Fibroblast of skin of back (primary cell): ENCODE data around the gene ACAA1.
"Not testable (repeated sequence)": the region's sequence is repeated elsewhere in the genome, so short reads cannot be mapped to it uniquely, and the experiment has no call there.

ENCODE experiments used
- DNase-seq: peaks from one replicate; pipeline ENCODE4 v3.0.0-alpha.2; 2013

ACAA1 gene

DNA sequence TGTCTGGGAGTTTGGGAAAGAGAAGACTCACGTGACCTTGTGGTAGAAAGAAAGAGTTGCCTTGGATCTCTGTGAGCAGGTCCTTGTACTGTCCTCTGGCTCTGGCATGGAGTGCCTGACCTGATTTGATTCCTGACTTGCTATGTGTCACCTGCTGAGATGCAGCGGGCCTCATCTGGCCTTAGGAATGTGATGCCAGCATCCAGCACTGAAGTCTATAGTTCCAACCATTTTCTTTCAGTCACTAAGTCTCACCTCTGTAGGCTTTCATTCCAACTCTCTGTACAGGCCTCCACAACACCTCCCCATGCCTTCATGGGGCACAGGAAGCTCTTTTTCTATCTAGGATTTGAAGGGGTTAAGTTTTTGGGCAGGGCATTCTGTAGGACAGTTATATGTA, 16.3 kb upstream of the ACAA1 start:
- no peak for DNase-seq

DNA sequence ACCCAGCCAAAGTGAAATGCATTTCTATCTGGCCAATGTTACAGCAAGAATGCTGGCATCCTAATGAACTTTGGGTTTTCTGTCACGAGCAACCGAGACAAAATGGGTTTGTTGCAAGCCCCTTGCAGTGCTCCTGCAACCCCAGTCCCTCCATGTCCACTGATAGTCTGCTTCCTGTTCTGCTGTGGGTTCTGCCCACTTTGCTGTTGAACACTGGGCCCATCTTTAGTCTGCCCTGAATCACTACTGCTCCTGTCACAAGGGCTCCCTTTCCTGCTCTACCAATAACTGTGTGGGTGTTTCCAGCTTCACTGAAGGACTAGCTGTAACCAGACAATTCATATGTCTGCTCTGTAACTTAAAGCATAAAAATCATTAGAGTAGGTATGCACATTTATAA, 15.7 kb upstream of the ACAA1 start:
- DNase-seq: no peak

DNA sequence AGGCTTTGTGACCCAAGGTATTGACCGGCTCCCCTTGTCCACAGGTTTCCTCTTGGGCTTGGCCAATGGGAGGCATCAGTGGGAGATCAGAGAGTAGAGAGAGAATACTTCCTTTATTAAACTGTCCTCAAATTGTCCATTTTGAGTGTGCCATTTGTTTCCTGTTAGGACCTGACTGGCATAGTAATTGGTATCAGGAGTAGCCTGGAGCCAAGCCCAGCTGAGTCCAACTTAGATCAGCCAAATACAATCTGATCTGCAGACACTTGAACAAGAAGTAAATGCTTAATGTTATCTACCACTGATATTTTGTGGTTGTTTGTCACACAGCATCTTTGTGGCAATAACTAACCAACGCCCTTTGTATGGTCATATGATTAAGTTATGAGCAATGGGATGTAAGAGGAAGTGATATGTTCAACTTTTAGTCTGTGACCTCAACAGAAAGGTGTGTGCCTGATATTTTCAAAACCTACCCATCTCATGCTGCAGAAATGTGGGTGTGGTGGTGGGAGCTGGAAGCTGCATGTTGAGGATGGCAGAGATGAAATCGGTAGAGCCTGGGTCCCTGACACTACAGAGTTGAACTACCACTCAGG, 14.8 kb upstream of the ACAA1 start:
- DNase-seq: peak; percentile 38

DNA sequence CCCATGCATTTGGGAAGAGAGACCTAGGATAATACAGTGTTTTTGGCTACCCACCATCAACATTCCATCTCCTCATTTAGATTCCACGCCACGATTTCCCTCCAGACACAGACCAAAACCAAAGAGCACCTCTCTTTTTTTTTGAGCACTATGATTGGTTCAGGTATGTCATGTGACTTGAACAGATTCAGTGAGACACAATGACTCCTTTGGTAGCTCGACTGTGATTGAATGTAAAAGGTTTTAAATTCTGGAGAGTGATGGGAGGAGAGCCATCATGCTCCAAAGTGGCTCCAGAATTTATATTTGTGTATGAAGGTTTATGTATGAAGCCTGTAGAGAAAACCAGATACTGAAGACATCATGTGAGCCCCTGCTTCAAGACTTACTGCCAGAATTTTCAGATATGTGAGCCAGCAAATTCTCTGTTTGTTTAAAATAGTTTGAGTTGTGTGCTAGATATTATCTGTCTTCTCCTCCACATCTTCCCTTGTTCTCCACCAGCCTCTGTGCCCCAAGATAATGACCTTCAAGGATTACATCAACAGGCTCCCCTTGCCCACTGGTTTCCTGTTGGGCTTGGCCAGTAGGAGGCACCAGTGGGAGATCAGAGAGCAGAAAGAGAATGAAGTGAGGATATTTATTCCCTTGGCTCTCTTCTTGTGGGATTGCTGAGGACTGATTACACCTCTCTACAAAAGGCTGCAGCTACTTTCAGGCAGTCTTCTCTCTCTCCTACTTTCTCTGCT, 14.0 kb upstream of the ACAA1 start:
- no peak for DNase-seq

DNA sequence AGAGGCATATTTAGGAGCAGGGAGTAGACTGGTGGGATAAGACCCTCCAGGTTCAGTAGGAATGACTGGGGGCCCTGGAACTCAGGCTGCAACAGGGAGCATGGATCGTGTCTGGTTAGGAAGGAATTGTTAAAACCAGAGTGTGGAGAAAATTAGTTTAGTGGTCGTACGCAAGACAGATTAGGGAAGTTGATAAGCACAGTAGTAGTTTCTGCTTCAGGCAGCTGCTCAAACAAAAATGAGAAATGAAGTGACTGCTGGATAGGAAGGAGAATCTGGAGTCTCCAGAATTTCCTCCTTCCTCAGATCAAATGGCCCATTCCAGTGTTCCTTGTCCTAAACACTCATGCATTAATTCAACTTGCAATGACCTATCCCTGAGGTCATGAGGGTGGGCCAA, 12.8 kb upstream of the ACAA1 start:
- no peak for DNase-seq

DNA sequence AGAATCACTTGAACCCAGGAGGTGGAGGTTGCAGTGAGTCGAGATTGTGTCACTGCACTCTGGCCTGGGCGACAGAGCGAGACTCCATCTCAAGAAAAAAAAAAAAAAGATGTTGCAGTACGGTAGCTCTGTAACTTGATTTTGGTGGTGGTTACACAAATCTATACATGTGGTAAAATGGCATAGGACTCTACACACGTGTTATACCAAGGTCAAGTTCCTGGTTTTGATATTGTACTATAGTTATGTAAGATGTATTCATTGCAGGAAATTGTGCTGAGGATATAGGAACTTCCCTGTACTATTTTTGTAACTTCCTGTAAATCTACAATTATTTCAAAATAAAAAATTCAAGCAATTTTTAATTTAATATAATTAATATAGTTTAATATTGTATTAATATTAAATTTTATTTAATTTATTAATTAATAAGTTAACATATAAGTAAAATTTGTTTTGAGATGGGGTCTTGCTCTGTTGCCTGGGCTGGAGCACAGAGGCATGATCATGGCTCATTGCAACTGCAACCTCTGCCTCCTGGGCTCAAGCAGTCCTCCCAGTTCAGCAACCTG, 11.5 kb upstream of the ACAA1 start:
- no peak for DNase-seq

DNA sequence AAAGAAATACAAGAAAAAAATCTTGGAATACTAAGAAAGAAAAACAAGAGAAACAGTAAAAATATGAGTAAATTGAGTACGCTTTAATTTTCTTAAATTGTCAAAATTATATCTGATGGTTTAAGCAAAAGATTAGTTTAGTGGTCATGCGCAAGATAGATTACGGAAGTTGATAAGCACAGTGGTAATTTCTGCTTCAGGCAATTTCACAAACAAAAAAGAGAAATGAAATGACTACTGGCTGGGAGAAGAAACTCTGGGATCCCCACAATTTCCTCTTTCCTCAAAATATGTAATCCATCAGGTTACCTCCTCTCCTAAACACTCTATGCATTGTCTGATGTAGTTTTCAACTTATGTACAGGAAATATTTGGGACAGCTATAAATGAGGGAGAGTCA, 10.5 kb upstream of the ACAA1 start:
- no peak for DNase-seq

DNA sequence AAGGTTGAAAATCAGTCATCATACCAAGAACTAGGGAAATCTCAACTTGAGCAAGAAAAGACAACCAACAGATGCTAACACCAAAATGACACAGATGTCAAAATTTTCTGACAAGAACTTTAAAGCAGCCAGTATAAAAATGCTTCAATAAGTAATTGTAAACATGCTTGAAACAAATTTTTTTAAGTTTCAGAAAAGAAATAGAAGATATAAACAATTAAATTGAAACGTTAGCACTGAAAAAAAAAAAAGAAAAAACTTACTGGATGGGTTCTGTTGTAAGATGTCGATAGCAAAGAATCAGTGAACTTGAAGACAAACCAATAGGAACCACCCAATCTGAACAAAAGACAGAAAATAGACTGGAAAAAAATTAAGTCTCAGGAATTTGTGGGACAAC, 9.6 kb upstream of the ACAA1 start:
- no peak for DNase-seq

DNA sequence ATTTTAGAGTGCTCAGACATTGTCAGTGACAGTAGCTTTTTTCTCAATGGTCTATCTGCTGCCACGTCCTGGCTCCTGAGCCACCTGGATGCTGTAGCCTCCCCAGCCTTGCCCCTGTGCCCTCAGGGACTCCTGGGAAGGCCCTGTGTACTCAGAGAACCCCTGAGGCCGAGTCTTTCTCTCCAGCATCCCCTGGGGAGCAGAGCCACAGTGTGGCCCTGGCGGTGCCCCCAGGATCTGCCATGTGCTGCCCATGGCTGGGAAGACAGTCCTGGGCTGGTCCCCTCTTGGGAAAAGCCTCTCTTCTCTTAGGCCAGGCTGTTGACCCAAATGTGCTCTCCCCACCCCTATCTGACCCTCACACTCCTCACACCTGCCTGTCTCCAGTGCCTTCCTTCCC, 6.6 kb upstream of the ACAA1 start:
- DNase-seq: no peak

DNA sequence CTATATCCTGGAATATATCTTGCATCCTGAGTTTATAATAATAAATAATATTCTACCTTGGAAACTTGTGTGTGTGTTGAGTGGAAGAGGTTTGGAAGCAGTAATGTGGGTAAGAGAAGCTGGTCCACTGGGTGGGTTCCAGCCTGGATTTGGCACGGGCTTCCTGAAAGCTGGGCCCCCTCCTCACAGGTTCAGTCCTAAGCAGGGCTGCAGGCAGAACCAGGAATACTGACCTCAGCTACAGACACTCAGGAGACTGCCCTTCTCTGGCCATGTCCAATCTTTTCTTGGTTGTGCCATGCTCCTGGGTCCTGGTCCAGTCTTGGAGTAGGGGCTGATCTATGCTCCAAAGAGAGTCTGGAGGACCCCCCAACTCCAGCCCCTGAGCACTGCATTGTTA, 6.0 kb upstream of the ACAA1 start:
- no peak for DNase-seq

DNA sequence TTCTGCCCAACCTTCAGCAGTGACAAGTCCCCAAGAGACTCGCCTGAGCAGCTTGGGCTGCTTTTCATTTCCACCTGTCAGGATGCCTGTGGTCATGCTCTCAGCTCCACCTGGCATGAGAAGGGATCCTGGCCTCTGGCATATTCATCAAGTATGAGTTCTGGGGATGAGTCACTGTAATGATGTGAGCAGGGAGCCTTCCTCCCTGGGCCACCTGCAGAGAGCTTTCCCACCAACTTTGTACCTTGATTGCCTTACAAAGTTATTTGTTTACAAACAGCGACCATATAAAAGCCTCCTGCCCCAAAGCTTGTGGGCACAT, 5.0 kb upstream of the ACAA1 start:
- no peak for DNase-seq

DNA sequence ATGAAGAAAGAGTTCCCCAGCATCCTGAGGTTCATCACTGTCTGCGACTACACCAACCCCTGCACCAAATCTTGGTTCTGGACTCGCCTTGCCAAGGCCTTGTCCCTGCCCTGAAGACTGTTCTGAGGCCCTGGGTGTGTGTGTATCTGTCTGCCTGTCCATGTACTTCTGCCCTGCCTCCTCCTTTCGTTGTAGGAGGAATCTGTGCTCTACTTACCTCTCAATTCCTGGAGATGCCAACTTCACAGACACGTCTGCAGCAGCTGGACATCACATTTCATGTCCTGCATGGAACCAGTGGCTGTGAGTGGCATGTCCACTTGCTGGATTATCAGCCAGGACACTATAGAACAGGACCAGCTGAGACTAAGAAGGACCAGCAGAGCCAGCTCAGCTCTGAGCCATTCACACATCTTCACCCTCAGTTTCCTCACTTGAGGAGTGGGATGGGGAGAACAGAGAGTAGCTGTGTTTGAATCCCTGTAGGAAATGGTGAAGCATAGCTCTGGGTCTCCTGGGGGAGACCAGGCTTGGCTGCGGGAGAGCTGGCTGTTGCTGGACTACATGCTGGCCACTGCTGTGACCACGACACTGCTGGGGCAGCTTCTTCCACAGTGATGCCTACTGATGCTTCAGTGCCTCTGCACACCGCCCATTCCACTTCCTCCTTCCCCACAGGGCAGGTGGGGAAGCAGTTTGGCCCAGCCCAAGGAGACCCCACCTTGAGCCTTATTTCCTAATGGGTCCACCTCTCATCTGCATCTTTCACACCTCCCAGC, 4.4 kb upstream of the ACAA1 start:
- DNase-seq: no peak

DNA sequence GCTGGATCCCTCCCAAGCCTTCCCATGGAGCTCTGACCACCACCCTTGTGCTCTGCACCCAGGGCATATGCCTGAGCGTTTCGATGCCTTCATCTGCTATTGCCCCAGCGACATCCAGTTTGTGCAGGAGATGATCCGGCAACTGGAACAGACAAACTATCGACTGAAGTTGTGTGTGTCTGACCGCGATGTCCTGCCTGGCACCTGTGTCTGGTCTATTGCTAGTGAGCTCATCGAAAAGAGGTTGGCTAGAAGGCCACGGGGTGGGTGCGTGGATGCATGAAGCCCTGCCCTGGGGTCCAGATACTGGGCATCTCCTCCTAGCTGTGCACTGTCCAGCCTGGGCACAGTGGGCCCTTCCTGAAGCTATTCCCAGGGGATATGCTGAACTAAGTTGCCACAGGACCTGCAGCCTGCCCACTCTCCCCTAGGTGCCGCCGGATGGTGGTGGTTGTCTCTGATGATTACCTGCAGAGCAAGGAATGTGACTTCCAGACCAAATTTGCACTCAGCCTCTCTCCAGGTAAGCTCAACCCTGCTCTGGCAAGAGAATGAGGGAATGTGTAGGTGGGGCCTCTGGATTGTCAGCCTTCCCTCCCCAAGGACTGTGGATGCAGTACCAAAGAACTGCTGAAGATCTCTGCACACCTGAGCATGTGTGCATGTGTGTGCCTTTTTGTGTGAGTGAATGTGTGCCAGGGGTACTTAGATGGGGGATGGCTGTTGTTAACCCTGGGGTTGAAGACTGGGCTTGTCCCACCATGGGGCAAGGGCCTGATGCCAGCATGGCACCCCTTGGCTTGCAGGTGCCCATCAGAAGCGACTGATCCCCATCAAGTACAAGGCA, 3.6 kb upstream of the ACAA1 start:
- no peak for DNase-seq

DNA sequence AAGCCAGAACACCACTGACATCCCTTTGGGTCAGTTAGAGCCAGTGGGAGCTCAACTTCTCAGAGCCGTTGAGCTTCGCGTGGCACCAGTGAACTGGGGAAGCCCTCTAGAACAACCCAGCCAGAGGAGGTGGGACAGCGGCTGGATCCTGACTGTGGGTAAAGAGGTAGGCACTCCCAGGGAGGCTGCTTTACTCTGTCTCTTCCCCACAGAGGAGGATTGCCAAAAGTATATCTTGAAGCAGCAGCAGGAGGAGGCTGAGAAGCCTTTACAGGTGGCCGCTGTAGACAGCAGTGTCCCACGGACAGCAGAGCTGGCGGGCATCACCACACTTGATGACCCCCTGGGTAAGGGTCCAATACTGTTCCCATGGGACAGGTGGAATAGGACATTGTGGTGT, 2.7 kb upstream of the ACAA1 start:
- DNase-seq: no peak

DNA sequence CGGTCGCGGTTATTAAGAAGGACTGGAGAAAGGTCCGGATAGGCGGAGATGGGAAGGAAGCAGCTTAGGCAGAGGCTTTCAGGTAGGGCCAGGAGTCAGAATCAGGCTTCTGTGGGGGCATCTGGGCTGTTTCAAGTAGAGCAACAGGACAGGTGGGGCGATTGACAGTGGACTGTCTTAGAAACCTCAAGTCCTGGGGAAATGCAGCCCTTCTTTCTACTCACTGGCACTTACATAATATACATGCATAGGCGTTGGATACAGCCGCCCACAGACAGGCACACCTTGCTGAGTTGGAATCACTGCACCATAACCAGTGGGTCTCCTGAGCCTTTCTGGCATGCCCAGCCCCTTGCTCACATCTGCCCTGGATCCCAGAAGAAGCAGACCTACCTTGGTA, 2.3 kb upstream of the ACAA1 start:
- DNase-seq: no peak

DNA sequence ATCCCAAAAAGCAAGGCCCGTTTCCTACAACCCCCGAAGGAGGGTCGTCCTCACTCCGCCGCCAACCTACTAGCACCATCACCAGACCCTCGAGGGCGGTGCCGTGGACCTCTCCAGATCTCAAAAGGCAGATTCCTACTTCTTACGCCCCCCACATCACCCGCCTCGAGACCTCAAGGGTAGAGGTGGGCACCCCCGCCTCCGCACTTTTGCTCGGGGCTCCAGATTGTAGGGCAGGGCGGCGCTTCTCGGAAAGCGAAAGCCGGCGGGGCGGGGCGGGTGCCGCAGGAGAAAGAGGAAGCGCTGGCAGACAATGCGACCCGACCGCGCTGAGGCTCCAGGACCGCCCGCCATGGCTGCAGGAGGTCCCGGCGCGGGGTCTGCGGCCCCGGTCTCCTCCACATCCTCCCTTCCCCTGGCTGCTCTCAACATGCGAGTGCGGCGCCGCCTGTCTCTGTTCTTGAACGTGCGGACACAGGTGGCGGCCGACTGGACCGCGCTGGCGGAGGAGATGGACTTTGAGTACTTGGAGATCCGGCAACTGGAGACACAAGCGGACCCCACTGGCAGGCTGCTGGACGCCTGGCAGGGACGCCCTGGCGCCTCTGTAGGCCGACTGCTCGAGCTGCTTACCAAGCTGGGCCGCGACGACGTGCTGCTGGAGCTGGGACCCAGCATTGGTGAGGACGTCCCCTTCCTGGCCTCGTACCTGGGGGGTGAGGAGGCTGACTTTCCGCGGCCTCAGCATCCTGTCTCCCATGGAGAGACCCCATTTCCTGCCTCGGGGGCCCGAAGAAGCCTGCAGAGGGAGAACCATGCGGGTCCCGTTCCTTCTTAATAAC, 1.6 kb upstream of the ACAA1 start, which contains the start of gene MYD88:
TSS of gene MYD88 (plus strand) at position 313 of the 842 bp plus-strand sequence. CDS start at position 353, 40 bp downstream.
- peak; percentile 66 for DNase-seq

DNA sequence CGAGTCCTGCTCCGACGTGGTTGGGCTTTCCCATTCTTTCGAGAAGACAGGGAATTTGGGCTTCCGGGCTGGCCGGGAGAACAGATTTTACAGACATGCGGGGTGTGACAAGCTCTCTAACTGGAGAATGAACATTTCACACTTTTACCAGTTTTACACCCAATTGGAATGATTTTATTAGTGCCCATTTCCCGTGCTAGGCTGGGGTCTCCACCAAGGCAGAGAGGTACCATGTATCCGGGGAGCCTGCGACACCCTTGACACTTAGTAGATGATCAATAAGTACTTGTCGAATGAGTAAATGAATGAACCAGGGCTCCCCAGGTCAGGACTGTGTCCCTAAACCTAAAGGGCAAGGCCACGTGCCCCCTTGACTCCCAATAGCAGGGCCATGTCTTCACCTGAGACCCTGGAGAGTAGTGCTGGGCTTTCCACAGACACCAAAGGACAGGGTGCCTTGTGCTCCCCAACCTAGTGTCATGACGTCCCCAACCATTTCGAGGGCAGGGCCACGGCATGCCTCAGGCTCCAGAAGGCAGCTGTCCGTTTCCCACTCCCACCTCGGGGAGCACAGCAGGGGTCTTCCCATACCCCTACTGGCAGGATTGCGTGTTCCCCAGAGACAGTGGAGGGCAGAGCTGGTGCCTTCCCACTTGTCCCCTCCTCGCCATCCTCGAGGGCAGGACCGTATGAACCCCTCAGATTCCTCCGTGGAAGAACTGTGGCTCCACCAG, 855 bp upstream of the ACAA1 start:
- DNase-seq: peak; percentile 86

DNA sequence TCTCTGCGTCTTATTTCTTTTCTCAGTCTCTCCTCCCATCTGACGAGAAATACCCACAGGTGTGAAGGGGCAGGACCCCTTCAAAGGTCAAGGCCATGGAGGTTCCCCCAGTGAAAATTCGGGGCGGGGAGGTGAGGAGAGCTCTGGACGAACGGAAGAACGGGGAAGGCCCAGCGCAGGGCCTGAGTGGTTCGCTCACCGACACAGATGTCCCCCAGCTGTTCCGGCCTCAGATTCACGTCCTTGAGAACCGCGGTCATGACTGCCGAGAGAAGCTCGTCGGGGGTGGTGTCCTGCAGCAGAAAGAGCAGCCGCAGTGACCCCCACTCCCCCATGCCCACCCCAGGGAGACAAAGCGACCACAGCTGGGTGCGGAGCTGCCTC, 542 bp downstream of the ACAA1 start:
- peak; percentile 18 for DNase-seq

DNA sequence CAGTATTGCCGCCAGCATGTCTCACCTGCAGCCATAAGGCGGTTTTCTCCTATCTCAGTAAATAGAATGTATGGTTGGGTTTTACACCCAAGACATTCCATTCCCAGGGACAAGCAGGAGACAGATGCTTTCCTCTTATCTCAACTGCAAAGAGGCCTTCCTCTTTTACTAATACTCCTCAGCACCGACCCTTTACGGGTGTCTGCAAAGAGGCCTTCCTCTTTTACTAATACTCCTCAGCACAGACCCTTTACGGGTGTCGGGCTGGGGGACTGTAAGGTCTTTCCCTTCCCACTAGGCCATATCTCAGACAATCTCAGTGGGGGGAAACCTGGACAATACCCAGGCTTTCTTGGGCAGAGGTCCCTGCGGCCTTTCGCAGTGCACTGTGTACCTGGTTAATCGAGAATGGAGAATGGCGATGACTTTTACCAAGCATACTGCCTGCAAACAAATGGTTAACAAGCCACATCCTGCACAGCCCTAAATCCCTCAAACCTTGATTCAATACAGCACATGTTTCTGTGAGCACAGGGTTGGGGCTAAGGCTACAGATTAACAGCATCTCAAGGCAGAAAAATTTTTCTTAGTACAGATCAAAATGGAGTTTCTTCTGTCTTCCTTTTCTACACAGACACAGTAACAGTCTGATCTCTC, 1.2 kb downstream of the ACAA1 start:
- peak; percentile 7 for DNase-seq

DNA sequence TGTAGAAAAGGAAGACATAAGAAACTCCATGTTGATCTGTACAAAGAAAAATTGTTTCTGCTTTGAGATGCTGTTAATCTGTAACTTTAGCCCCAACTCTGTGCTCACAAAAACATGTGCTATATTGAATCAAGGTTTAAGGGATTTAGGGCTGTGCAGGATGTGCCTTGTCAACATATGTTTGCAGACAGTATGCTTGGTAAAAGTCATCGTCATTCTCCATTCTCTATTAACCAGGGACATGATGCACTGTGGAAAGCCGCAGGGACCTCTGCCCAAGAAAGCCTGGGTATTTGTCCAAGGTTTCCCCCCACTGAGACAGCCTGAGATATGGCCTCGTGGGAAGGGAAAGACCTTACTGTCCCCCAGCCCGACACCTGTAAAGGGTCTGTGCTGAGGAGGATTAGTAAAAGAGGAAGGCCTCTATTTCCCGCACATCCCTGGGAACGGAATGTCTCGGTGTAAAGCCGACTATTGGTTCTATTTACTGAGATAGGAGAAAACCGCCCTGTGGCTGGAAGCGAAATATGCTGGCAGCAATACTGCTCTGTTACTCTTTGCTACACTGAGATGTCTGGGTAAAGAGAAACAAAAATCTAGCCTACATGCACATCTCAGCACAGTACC, 2.3 kb downstream of the ACAA1 start:
- not testable (repeated sequence) for DNase-seq
